HCT116 (cell line): ENCODE data around the gene CAMK2A. TPM values are rescaled to one million over a fixed set of nuclear protein-coding genes. Genes with fewer than 3 reads are reported as not detected.

Experiments used
- ATAC-seq: fragments of 200-7000 bp; cut with Tn5 transposase; 2 replicates; pipeline ENCODE4 v1.9.1; 2020; ENCODE audit warnings: mild to moderate bottlenecking, moderate library complexity
- BruUV-seq: library from RNA; stranded (reverse); fragments of 400-500 nt; replicated peaks from 2 replicates; lab custom pipeline; 2021; lab: Mats Ljungman, UMichigan
- CTCF ChIA-PET: fragments of 300-600 bp; sonication (Branson Sonifier 250); formaldehyde crosslinking; loops from one replicate; lab custom pipeline; 2021; ENCODE audit warnings: antibody characterized with exemption; lab: Charles Lee
- POLR2A ChIA-PET: fragments of 300-600, 350-600 bp; sonication (Branson Sonifier 250); formaldehyde crosslinking; loops from one replicate; lab custom pipeline; 2021; ENCODE audit warnings: antibody characterized with exemption; lab: Charles Lee
- RAD21 ChIA-PET, 2 experiments: fragments of 300-600 bp; sonication (Branson Sonifier 250); formaldehyde crosslinking; loops; one replicate each; lab custom pipeline; 2023; ENCODE audit warnings: low total read pairs in 2 of 2; ENCODE audit not compliant: uncharacterized antibody in 2 of 2, unreplicated experiment in 2 of 2, low non-redundant PET in 1 of 2; lab: Charles Lee
- DNase-seq: peaks from one replicate; pipeline ENCODE4 v3.0.0-alpha.2; 2010; ENCODE audit warnings: low read depth, low spot score
- H2AFZ ChIP-seq: fragments of 200-600 bp; shearing (Covaris generic), sonication (generic); 2 replicates; pipeline ENCODE4 v1.6.1; 2017; ENCODE audit warnings: low read depth, mixed run types, mixed read lengths, antibody characterized with exemption, low read length; ENCODE audit not compliant: poor library complexity, severe bottlenecking
- H3K27ac ChIP-seq: 2 replicates; pipeline ENCODE4 v1.5.1; 2012; ENCODE audit warnings: low read depth, low read length
- H3K27me3 ChIP-seq: fragments of 200-600 bp; sonication (generic); 2 replicates; pipeline ENCODE4 v1.6.1; 2016; ENCODE audit warnings: mixed run types, low read length, mixed read lengths; ENCODE audit not compliant: insufficient read depth
- H3K36me3 ChIP-seq, 2 experiments: fragments of 200-500 bp in 1 of 2; fragments of 200-600 bp in 1 of 2; sonication (Bioruptor generic) in 1 of 2; sonication (generic) in 1 of 2; 2 replicates each; pipeline versions ENCODE4 v1.5.1 to v1.6.1; 2014 to 2016; ENCODE audit warnings: low read length in 2 of 2, inconsistent platforms in 1 of 2, mixed read lengths in 1 of 2, mixed run types in 1 of 2; ENCODE audit not compliant: insufficient read depth in 2 of 2, control insufficient read depth in 1 of 2
- H3K4me1 ChIP-seq, 2 experiments: fragments of 200-600 bp in 1 of 2; sonication (generic) in 1 of 2; 2 replicates each; pipeline versions ENCODE4 v1.5.1 to v1.6.1; 2012 to 2017; ENCODE audit warnings: low read length in 2 of 2, inconsistent platforms in 1 of 2, mild to moderate bottlenecking in 1 of 2, mixed read lengths in 1 of 2, mixed run types in 1 of 2, moderate library complexity in 1 of 2; ENCODE audit not compliant: insufficient read depth in 2 of 2, control insufficient read depth in 1 of 2
- H3K4me2 ChIP-seq: fragments of 200-600 bp; sonication (generic); 2 replicates; pipeline ENCODE4 v1.6.1; 2017; ENCODE audit warnings: mixed run types, low read length, mixed read lengths
- H3K4me3 ChIP-seq, 2 experiments: fragments of 200-600 bp in 1 of 2; sonication (generic) in 1 of 2; replicated peaks in 1 of 2; 2 replicates each; pipeline ENCODE4 v1.5.1; 2011 to 2016; ENCODE audit warnings: low read length in 2 of 2, control low read depth in 1 of 2, low read depth in 1 of 2, mild to moderate bottlenecking in 1 of 2, mixed read lengths in 1 of 2, mixed run types in 1 of 2
- H3K79me2 ChIP-seq: fragments of 200-600 bp; sonication (generic); 2 replicates; pipeline ENCODE4 v1.6.1; 2017; ENCODE audit warnings: mild to moderate bottlenecking, mixed run types, low read length, moderate library complexity, mixed read lengths; ENCODE audit not compliant: insufficient read depth
- H3K9ac ChIP-seq: fragments of 200-600 bp; sonication (generic); 2 replicates; pipeline ENCODE4 v1.6.1; 2016; ENCODE audit warnings: low read length, mixed read lengths
- H3K9me2 ChIP-seq: fragments of 200-600 bp; sonication (generic), shearing (Covaris generic); 2 replicates; pipeline ENCODE4 v1.6.1; 2017; ENCODE audit warnings: mixed run types, mild to moderate bottlenecking, moderate library complexity; ENCODE audit not compliant: insufficient read depth
- H3K9me3 ChIP-seq, 2 experiments: fragments of 200-500 bp in 1 of 2; fragments of 200-600 bp in 1 of 2; sonication (Bioruptor generic) in 1 of 2; sonication (generic) in 1 of 2; 2 replicates each; pipeline ENCODE4 v1.6.1; 2014 to 2017; ENCODE audit warnings: low read length in 2 of 2, mixed read lengths in 2 of 2, inconsistent platforms in 1 of 2, low read depth in 1 of 2, mild to moderate bottlenecking in 1 of 2, mixed run types in 1 of 2, moderate library complexity in 1 of 2; ENCODE audit not compliant: control insufficient read depth in 1 of 2, insufficient read depth in 1 of 2
- H4K20me1 ChIP-seq: fragments of 200-600 bp; sonication (generic), shearing (Covaris generic); 2 replicates; pipeline ENCODE4 v1.6.1; 2017; ENCODE audit warnings: mixed run types, mild to moderate bottlenecking, moderate library complexity; ENCODE audit not compliant: insufficient read depth
- ATF3 ChIP-seq: IDR thresholded peaks from 2 replicates; pipeline ENCODE4 v1.6.1; 2012
- CBX3 ChIP-seq: IDR thresholded peaks from 2 replicates; pipeline ENCODE4 v1.6.1; 2012; ENCODE audit warnings: low read depth
- CTCF ChIP-seq, 3 experiments: fragments of 200-600 bp in 1 of 3; sonication (generic) in 1 of 3; IDR thresholded peaks in 2 of 3; conservative IDR thresholded peaks in 1 of 3; 2 replicates each; pipeline ENCODE4 v1.5.1; 2012 to 2017; ENCODE audit warnings: low read depth in 2 of 3, low read length in 2 of 3, antibody characterized with exemption in 1 of 3, borderline replicate concordance in 1 of 3, control low read depth in 1 of 3, mild to moderate bottlenecking in 1 of 3, mixed read lengths in 1 of 3, mixed run types in 1 of 3, moderate library complexity in 1 of 3; ENCODE audit not compliant: insufficient read depth in 1 of 3
- EGR1 ChIP-seq: IDR thresholded peaks from 2 replicates; pipeline ENCODE4 v1.6.1; 2012; ENCODE audit warnings: low read depth
- ELF1 ChIP-seq: IDR thresholded peaks from 2 replicates; pipeline ENCODE4 v1.6.1; 2012; ENCODE audit warnings: low read depth, borderline replicate concordance
- EZH2 ChIP-seq: fragments of 200-600 bp; sonication (generic); IDR thresholded peaks from 2 replicates; pipeline ENCODE4 v1.6.1; 2017; ENCODE audit warnings: antibody characterized with exemption, mixed run types
- EZH2phosphoT487 ChIP-seq: fragments of 200-600 bp; IDR thresholded peaks from 2 replicates; pipeline ENCODE4 v1.6.1; 2018; ENCODE audit warnings: antibody characterized with exemption, borderline replicate concordance
- FOSL1 ChIP-seq: IDR thresholded peaks from 2 replicates; pipeline ENCODE4 v1.6.1; 2012; ENCODE audit warnings: low read depth
- POLR2A ChIP-seq: IDR thresholded peaks from 2 replicates; pipeline ENCODE4 v1.7.0; 2011; ENCODE audit warnings: borderline replicate concordance; ENCODE audit not compliant: insufficient read depth, insufficient read length; ENCODE audit errors: extremely low read depth
- POLR2AphosphoS5 ChIP-seq: IDR thresholded peaks from 2 replicates; pipeline ENCODE4 v1.6.1; 2011; ENCODE audit warnings: mild to moderate bottlenecking, low read depth, low read length, moderate library complexity
- SIN3A ChIP-seq: IDR thresholded peaks from 2 replicates; pipeline ENCODE4 v1.6.1; 2012; ENCODE audit warnings: low read depth
- SRF ChIP-seq: IDR thresholded peaks from 2 replicates; pipeline ENCODE4 v1.6.1; 2012; ENCODE audit warnings: low read depth
- TCF7L2 ChIP-seq: IDR thresholded peaks from 2 replicates; pipeline ENCODE4 v1.7.0; 2011; ENCODE audit warnings: borderline replicate concordance, inconsistent platforms; ENCODE audit not compliant: insufficient read depth, insufficient read length; ENCODE audit errors: extremely low read depth
- YY1 ChIP-seq: IDR thresholded peaks from 2 replicates; pipeline ENCODE4 v1.6.1; 2011; ENCODE audit warnings: low read length, low read depth, moderate library complexity, mild to moderate bottlenecking; ENCODE audit not compliant: insufficient replicate concordance; ENCODE audit errors: extremely low read depth
- ZBTB33 ChIP-seq: IDR thresholded peaks from 2 replicates; pipeline ENCODE4 v1.6.1; 2011; ENCODE audit warnings: mild to moderate bottlenecking, low read length, moderate library complexity; ENCODE audit not compliant: insufficient replicate concordance; ENCODE audit errors: extremely low read depth
- ZFX ChIP-seq: fragments of 450-650 bp; IDR thresholded peaks from 2 replicates; pipeline ENCODE4 v1.6.1; 2017
- ZNF274 ChIP-seq: fragments of 200-500 bp; sonication (Bioruptor generic); IDR thresholded peaks from 2 replicates; pipeline ENCODE4 v1.6.1; 2014; ENCODE audit warnings: mild to moderate bottlenecking, low read depth, low read length, inconsistent platforms
- intact Hi-C: fragments of 100-400 bp; cut with micrococcal nuclease; formaldehyde crosslinking; loops from 2 replicates; pipeline ENCODE4 v1.10.0; 2022
- total RNA-seq: library from RNA; stranded (reverse); gene quantifications from one replicate; pipeline ENCODE4 v1.2.1, GENCODE V29; 2021; ENCODE audit not compliant: unreplicated experiment

Gene CAMK2A
- total RNA-seq, 1 experiment from 2014 or later = not detected

GRCh38 chr5:150239099-150239793 lies 50.3 kb downstream of the CAMK2A start:
- intact Hi-C loops = no loop called here
- ChIA-PET RAD21 (no interaction called here), POLR2A (no interaction called here), CTCF (no interaction called here)
- DNase-seq (no peak), ATAC-seq (no peak)
- H3K9me2 ChIP-seq = no peaks in the 10 kb centered on the region
- no peaks in the 10 kb centered on the region for H3K79me2 ChIP-seq
- no peaks in the 10 kb centered on the region for H3K27me3 ChIP-seq
- no peak overlapping the region for H3K4me2 ChIP-seq
- no peak for TF ChIP-seq ELF1
- TF ChIP-seq ATF3 = no peak
- TF ChIP-seq POLR2AphosphoS5 = no peak
- no peak for TF ChIP-seq YY1
- TF ChIP-seq CBX3 = no peak
- no peak for TF ChIP-seq TCF7L2
- no peak for TF ChIP-seq CTCF (IDR thresholded peaks at IDR 0.05 in 2 of 3, conservative IDR thresholded peaks at IDR 0.05 in 1 of 3; ENCODE audit: borderline replicate concordance in 1 of 3, insufficient read depth in 1 of 3, low read depth in 2 of 3, low read length in 2 of 3)
- no peak for TF ChIP-seq FOSL1
- no peak for TF ChIP-seq EZH2
- no peak for TF ChIP-seq EZH2phosphoT487
- no peak for TF ChIP-seq ZBTB33
- TF ChIP-seq SRF = no peak
- no peak for TF ChIP-seq SIN3A
- no peak for TF ChIP-seq ZFX
- no peak for TF ChIP-seq ZNF274
- TF ChIP-seq EGR1 = no peak
- no peak for TF ChIP-seq POLR2A
- H4K20me1 ChIP-seq = no peaks in the 10 kb centered on the region
- H3K36me3 ChIP-seq = no peaks in the 10 kb centered on the region
- no peak overlapping the region for H3K4me3 ChIP-seq
- H3K4me1 ChIP-seq = no peaks in the 10 kb centered on the region
- no peaks in the 10 kb centered on the region for H3K9me3 ChIP-seq
- no TSS peak for BruUV-seq
- H2AFZ ChIP-seq = no peak overlapping the region
- H3K9ac ChIP-seq = no peak overlapping the region
- H3K27ac ChIP-seq = no peak overlapping the region
